ENCODE results near the gene SDF4.

The SDF4 gene

DNA sequence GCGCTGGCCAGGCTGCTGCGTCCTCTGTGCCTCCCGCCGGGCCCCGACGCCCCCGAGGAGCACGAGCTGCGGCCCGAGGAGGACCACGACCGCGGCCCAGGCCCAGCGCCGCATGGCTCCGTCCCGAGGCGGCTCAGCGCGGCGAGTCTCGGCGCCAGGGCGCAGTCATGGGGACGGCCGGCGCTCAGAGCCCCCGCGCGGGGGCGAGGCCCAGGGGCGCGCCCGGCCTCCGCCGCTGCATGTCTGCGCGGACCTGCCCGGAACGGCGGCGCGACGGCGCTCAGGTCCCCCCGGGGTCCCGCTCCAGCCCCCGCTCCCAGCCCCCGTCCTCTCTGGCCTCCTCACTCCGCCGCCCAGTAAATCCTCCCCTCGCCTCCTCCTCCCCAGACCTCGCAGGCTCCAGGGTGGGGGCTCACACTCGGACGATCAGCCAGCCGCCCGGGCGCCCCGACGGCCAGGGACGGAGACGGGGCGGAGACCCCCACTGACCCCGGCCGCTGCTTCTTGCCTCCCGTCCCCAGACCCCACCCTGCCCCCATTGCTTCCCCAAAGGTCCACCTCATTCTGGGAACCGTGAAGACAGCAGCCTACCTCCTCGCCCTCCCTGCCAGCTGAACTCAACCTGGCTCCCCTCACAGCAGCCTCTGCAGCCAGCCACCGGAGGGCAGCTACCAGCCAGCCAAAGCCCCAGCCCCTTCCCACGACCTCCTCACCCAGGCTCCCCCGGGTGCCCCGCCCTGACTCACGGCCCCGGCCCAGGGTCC, 15.0 kb upstream of the SDF4 start, which contains the start of gene C1QTNF12:
Gene C1QTNF12, minus strand, starts transcription at position 146 of the 764 bp plus-strand sequence. Its CDS starts 32 bp downstream, at position 114.
- H3K4me3 ChIP-seq (replicated peaks in 1 of 2; ENCODE audit: low read depth in 2 of 2, low read length in 2 of 2) = no peak within 1 kb of the TSS
- TF ChIP-seq, protein P1, sequence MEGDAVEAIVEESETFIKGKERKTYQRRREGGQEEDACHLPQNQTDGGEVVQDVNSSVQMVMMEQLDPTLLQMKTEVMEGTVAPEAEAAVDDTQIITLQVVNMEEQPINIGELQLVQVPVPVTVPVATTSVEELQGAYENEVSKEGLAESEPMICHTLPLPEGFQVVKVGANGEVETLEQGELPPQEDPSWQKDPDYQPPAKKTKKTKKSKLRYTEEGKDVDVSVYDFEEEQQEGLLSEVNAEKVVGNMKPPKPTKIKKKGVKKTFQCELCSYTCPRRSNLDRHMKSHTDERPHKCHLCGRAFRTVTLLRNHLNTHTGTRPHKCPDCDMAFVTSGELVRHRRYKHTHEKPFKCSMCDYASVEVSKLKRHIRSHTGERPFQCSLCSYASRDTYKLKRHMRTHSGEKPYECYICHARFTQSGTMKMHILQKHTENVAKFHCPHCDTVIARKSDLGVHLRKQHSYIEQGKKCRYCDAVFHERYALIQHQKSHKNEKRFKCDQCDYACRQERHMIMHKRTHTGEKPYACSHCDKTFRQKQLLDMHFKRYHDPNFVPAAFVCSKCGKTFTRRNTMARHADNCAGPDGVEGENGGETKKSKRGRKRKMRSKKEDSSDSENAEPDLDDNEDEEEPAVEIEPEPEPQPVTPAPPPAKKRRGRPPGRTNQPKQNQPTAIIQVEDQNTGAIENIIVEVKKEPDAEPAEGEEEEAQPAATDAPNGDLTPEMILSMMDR (IDR thresholded peaks at IDR 0.05; ENCODE audit: low read depth, low read length) = no peak
- no peak for DNase-seq (ENCODE audit: low read depth in 2 of 2)

DNA sequence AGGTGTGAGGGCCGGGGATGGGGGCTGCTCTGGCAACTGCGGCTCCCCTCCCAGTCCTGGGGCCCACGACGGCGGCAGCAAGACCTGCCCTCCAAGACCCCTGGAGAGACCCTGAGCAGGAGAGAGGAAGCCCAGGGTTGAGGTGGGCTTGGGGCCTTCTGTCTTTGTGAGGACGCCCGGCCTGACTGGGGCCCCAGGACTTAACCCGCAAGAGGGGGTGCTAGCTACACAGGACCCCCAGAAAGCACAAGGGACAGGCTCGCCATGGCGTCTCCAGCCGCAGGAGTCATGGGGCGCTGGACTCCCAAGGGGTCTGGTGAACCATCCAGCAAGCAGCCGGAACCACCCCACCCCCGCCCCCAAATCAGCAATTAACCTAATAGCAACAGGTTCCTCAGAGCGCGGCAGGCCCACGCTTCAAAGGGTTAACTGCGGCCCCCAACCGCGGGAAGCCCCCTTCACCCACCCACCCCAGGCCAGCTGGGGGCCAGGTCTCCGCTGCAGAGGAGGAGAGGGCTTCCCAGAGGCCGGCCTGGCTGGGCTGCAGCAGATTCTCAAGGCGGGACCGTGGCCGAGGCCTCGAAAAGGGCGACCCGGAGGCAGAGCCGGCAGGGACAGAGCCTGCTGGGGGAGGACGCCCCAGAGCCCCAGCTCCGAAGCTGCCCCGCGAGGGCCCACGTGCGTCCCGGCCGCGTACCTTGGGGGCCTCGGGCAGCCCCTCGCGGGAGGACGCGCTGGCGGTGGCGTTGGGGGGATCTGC, 14.2 kb upstream of the SDF4 start:
- H3K4me3 ChIP-seq (replicated peaks in 1 of 2; ENCODE audit: low read depth in 2 of 2, low read length in 2 of 2) = no peak overlapping the region
- TF ChIP-seq, protein P1 (IDR thresholded peaks at IDR 0.05; ENCODE audit: low read depth, low read length) = no peak
- DNase-seq (ENCODE audit: low read depth in 2 of 2) = no peak

DNA sequence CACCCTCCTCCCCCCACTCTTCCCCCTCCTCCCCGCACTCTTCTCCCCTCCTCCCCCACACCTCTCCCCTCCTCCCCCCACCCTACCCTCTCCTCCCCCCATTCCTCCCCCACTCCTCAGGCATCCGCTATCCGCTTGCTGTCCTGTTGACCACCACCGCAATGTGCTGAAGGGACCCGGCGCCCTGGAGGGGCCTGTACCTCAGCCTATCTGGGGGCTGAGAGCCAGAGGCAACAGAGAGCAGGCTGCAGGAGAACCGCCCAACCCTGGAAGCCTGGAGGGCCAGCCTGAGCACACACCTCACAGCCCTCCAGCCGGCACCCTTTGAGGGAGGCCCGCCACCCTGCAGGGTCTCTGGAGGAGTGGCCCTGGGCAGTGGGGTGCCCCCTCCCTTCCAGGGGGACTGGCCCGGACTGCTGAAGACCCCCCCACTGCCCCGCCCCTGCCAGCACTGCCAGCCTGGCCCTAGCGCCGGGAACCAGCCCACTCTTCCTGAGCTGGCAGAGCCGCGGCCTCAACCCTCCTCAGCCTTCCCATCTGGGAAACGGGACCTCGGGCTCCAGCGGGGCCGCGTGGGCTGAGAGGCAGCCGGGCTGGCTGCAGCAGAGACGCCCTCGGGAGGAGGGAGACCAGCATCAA, 13.5 kb upstream of the SDF4 start:
- no peak for DNase-seq (ENCODE audit: low read depth in 2 of 2)
- H3K4me3 ChIP-seq (replicated peaks in 1 of 2; ENCODE audit: low read depth in 2 of 2, low read length in 2 of 2) = no peak overlapping the region
- TF ChIP-seq, protein P1 (IDR thresholded peaks at IDR 0.05; ENCODE audit: low read depth, low read length) = no peak

DNA sequence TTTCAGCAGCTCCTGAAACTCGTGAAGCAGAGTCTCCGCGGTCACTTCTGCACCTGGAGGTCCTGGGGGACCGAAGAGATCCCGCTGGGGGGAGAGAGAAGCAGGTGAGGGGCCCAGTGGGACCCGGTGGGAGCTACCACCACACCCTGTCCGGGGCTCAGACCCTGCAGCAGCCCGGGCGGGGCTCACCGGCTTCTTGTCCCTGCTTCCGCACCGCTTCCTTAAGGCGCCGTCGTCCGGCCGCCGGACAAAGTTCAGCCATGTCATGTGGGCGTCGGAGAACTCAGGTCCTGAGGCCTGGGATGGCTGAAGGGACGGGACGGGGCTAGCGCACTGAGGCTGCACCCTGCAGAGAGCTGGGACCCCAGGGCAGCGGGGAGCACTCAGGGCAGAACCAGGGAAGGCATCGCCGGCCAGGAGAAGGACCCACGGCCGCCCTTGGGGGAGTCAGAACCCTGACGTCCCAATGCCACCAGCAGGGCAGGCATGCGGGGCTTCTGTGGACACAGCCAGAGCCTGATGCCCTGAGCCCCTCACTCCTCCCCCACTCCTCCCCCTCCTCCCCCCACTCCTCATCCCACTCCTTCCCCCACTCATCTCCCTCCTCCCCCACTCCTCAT, 12.5 kb upstream of the SDF4 start:
- DNase-seq (ENCODE audit: low read depth in 2 of 2) = no peak
- TF ChIP-seq, protein P1 (IDR thresholded peaks at IDR 0.05; ENCODE audit: low read depth, low read length) = no peak
- H3K4me3 ChIP-seq (replicated peaks in 1 of 2; ENCODE audit: low read depth in 2 of 2, low read length in 2 of 2) = no peak overlapping the region

DNA sequence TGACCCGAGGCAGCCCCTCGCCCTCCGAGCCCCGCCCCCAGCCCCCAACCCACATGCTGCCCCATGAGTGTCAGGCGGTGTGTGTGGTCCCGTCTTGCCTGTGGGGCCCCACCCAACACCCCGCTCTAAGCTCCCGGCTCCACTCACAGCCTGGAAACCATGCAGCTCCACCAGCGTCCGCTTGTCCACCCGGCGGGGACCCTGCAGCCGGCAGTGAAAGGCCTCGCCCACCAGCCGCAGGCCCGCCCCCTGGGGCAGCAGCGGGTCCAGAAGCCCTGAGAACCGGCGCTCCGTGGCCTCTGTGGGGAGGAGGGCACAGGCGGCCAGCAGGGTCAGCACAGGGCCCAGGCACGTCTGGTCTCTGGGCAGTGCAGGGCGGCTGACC, 12.0 kb upstream of the SDF4 start:
- H3K4me3 ChIP-seq (replicated peaks in 1 of 2; ENCODE audit: low read depth in 2 of 2, low read length in 2 of 2) = no peak overlapping the region
- TF ChIP-seq, protein P1 (IDR thresholded peaks at IDR 0.05; ENCODE audit: low read depth, low read length) = no peak
- DNase-seq (ENCODE audit: low read depth in 2 of 2) = no peak

GRCh38 chr1:1243266-1243660, 11.5 kb upstream of the SDF4 start:
- TF ChIP-seq, protein P1 (IDR thresholded peaks at IDR 0.05; ENCODE audit: low read depth, low read length) = no peak
- no peak for DNase-seq (ENCODE audit: low read depth in 2 of 2)
- H3K4me3 ChIP-seq (replicated peaks in 1 of 2; ENCODE audit: low read depth in 2 of 2, low read length in 2 of 2) = no peak overlapping the region

All from cardiac fibroblast (primary cell).